ENCODE data around the gene RPS3.
"Not testable (repeated sequence)": the region's sequence is repeated elsewhere in the genome, so short reads cannot be mapped to it uniquely, and the experiment has no call there.

Gene RPS3

GRCh38 chr11:75362285-75362684 lies 37.0 kb upstream of the RPS3 start:
- not testable (repeated sequence) for H3K36me3 ChIP-seq (ENCODE audit: control insufficient read depth, insufficient read depth, low read length); H3K4me3 ChIP-seq (ENCODE audit: low read depth, low read length); H3K9me3 ChIP-seq (ENCODE audit: control insufficient read depth, insufficient read depth, low read depth, low read length); H3K27me3 ChIP-seq (ENCODE audit: control insufficient read depth, insufficient read depth, low read length); H3K4me1 ChIP-seq (ENCODE audit: control insufficient read depth, insufficient read depth, low read length); H3K9ac ChIP-seq (ENCODE audit: low read length); H3K27ac ChIP-seq (ENCODE audit: low read depth, low read length)

DNA sequence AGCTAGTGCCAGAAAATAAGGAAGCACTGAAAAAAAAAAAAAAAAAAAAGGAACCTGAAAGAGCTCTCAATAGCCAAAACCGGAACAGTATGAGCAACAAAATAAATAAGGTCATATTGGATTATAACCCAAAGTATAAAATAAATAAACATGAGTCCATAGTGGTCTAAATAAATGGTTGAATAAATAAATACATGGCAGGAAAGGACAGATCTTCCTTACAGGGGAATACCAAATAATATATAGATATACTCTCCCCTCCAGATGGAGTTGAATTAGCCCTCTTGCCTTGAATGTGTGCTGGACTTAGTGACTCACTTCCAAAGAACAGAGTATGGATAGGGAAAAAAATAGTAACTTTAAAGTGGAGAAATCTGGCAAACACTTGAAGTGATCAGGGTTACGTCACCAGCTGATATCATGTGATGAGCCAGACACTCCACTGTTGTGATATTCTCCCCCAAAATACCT lies 33.6 kb upstream of the RPS3 start:
- no peak overlapping the region for H3K27ac ChIP-seq (ENCODE audit: low read depth, low read length)
- H3K36me3 ChIP-seq (ENCODE audit: control insufficient read depth, insufficient read depth, low read length): no peaks in the 10 kb centered on the region
- H3K4me1 ChIP-seq (ENCODE audit: control insufficient read depth, insufficient read depth, low read length): no peaks in the 10 kb centered on the region
- H3K9ac ChIP-seq (ENCODE audit: low read length): no peak overlapping the region
- no peaks in the 10 kb centered on the region for H3K27me3 ChIP-seq (ENCODE audit: control insufficient read depth, insufficient read depth, low read length)
- H3K9me3 ChIP-seq (ENCODE audit: control insufficient read depth, insufficient read depth, low read depth, low read length): no peaks in the 10 kb centered on the region
- no peak overlapping the region for H3K4me3 ChIP-seq (ENCODE audit: low read depth, low read length)

DNA sequence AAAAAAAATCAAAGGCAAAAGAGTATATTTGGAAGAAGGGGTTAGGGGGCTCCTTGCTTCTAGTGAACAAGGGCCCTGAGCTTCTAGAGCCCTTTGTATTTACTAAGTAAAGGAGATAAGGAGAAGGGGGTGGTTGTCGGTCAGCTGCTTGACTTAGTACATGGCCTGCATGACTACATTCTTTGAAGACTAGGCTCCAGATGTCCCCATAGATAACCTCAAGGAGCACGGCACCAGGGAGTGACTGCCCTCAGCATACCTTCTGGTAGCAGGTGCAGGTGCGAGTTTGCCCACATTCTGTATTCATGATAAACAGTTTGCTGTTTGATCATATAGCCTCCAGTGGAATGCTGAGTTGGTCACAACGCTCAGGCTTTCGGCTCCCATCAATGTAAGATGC lies 32.5 kb upstream of the RPS3 start:
- not testable (repeated sequence) for H3K27me3 ChIP-seq (ENCODE audit: control insufficient read depth, insufficient read depth, low read length); H3K9me3 ChIP-seq (ENCODE audit: control insufficient read depth, insufficient read depth, low read depth, low read length); H3K9ac ChIP-seq (ENCODE audit: low read length); H3K4me3 ChIP-seq (ENCODE audit: low read depth, low read length); H3K36me3 ChIP-seq (ENCODE audit: control insufficient read depth, insufficient read depth, low read length); H3K4me1 ChIP-seq (ENCODE audit: control insufficient read depth, insufficient read depth, low read length); H3K27ac ChIP-seq (ENCODE audit: low read depth, low read length)

DNA sequence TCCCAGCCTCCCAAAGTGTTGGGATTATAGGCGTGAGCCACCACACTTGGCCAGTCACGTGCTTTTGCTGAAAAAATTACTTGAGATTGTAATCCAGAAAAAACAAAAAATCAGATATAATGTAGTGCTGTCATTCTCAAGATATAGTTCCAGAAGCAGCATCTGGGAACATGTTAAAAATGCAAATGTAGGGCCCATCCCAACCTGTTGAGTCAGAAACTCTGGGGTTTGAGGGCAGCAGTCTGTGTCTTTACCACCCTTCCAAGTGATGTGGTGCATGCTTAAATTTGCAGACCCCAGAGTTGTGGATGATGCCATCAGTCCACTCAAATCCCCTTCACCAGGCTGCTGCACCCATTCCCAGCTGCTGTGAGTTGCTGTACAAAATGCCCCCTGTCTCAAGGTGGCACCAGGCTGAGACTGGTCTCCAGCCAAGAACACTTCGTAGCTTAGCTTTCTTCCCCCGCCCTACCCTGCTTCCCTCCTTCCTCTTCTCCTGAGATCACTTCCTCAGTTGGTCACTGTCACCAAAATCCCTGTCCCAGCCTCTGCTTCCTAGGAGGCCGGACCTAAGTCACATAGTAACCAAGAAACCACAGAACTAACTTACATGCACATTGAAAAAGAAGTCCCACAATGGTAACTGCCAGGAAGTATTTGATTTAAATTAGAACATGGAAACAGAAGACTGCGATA lies 29.6 kb upstream of the RPS3 start:
- H3K9ac ChIP-seq (ENCODE audit: low read length): no peak overlapping the region
- no peaks in the 10 kb centered on the region for H3K27me3 ChIP-seq (ENCODE audit: control insufficient read depth, insufficient read depth, low read length)
- H3K9me3 ChIP-seq (ENCODE audit: control insufficient read depth, insufficient read depth, low read depth, low read length): no peaks in the 10 kb centered on the region
- H3K27ac ChIP-seq (ENCODE audit: low read depth, low read length): no peak overlapping the region
- no peaks in the 10 kb centered on the region; the same call in 1 of the 2 replicates for H3K4me1 ChIP-seq (ENCODE audit: control insufficient read depth, insufficient read depth, low read length)
- no peak overlapping the region for H3K4me3 ChIP-seq (ENCODE audit: low read depth, low read length)
- no peaks in the 10 kb centered on the region for H3K36me3 ChIP-seq (ENCODE audit: control insufficient read depth, insufficient read depth, low read length)

GRCh38 chr11:75371949-75372876 lies 27.1 kb upstream of the RPS3 start:
- no peaks in the 10 kb centered on the region for H3K9me3 ChIP-seq (ENCODE audit: control insufficient read depth, insufficient read depth, low read depth, low read length)
- no peak overlapping the region for H3K4me3 ChIP-seq (ENCODE audit: low read depth, low read length)
- no peaks in the 10 kb centered on the region; the same call in 1 of the 2 replicates for H3K4me1 ChIP-seq (ENCODE audit: control insufficient read depth, insufficient read depth, low read length)
- no peaks in the 10 kb centered on the region for H3K27me3 ChIP-seq (ENCODE audit: control insufficient read depth, insufficient read depth, low read length)
- no peaks in the 10 kb centered on the region for H3K36me3 ChIP-seq (ENCODE audit: control insufficient read depth, insufficient read depth, low read length)
- no peak overlapping the region for H3K9ac ChIP-seq (ENCODE audit: low read length)
- H3K27ac ChIP-seq (ENCODE audit: low read depth, low read length): no peak overlapping the region

- H3K9me3 ChIP-seq (ENCODE audit: control insufficient read depth, insufficient read depth, low read depth, low read length): no peaks in the 10 kb centered on the region
- H3K27me3 ChIP-seq (ENCODE audit: control insufficient read depth, insufficient read depth, low read length): no peaks in the 10 kb centered on the region
- H3K36me3 ChIP-seq (ENCODE audit: control insufficient read depth, insufficient read depth, low read length): no peaks in the 10 kb centered on the region
- no peak overlapping the region for H3K4me3 ChIP-seq (ENCODE audit: low read depth, low read length)
- H3K4me1 ChIP-seq (ENCODE audit: control insufficient read depth, insufficient read depth, low read length): no peaks in the 10 kb centered on the region; the same call in 1 of the 2 replicates
- H3K9ac ChIP-seq (ENCODE audit: low read length): no peak overlapping the region
- no peak overlapping the region for H3K27ac ChIP-seq (ENCODE audit: low read depth, low read length)
Observed at GRCh38 chr11:75373201-75373600, 26.1 kb upstream of the RPS3 start.

DNA sequence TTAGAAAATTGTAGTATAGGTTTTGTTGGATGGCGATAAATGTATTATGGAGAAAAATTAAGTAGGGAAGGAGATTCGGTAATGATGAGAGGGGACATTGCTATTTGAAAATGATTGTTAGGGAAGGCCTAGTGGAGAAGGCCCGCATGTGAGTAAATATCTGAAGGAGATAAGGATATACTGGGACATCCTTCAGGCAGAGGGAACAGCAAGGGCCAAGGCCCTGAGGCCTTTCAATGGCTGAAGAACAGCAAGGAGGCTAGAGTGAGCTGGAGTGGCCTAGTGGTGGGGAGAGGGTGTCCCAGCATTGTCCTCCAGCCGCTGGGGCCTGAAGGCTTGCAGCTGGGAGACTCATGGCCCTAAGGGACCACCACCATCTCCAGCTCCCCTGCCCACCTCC lies 24.7 kb upstream of the RPS3 start:
- H3K9ac ChIP-seq (ENCODE audit: low read length): no peak overlapping the region
- no peaks in the 10 kb centered on the region for H3K9me3 ChIP-seq (ENCODE audit: control insufficient read depth, insufficient read depth, low read depth, low read length)
- H3K36me3 ChIP-seq (ENCODE audit: control insufficient read depth, insufficient read depth, low read length): no peaks in the 10 kb centered on the region
- H3K4me1 ChIP-seq (ENCODE audit: control insufficient read depth, insufficient read depth, low read length): no peaks in the 10 kb centered on the region; the same call in 1 of the 2 replicates
- no peak overlapping the region for H3K4me3 ChIP-seq (ENCODE audit: low read depth, low read length)
- H3K27ac ChIP-seq (ENCODE audit: low read depth, low read length): no peak overlapping the region
- no peaks in the 10 kb centered on the region for H3K27me3 ChIP-seq (ENCODE audit: control insufficient read depth, insufficient read depth, low read length)

DNA sequence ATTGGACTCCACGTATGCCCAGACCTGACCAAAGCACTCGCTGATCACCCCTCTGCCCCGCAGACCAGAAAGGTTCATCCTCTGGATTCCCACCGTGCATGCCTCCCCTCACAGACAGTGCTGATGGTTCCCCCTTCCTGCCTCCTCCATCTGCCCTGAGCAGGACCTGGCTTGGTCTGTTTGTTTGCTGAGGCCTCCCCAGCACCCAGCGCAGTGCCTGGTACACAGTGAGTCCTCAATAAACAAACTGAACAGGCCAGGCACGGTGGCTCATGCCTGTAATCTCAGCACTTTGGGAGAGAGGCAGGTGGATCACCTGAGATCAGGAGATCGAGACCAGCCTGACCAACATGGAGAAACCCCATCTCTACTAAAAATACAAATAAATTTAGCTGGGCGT lies 23.7 kb upstream of the RPS3 start:
- H3K36me3 ChIP-seq (ENCODE audit: control insufficient read depth, insufficient read depth, low read length): no peaks in the 10 kb centered on the region
- no peaks in the 10 kb centered on the region; the same call in 1 of the 2 replicates for H3K4me1 ChIP-seq (ENCODE audit: control insufficient read depth, insufficient read depth, low read length)
- H3K27ac ChIP-seq (ENCODE audit: low read depth, low read length): no peak overlapping the region
- H3K27me3 ChIP-seq (ENCODE audit: control insufficient read depth, insufficient read depth, low read length): no peaks in the 10 kb centered on the region
- no peak overlapping the region for H3K4me3 ChIP-seq (ENCODE audit: low read depth, low read length)
- no peak overlapping the region for H3K9ac ChIP-seq (ENCODE audit: low read length)
- H3K9me3 ChIP-seq (ENCODE audit: control insufficient read depth, insufficient read depth, low read depth, low read length): no peaks in the 10 kb centered on the region

DNA sequence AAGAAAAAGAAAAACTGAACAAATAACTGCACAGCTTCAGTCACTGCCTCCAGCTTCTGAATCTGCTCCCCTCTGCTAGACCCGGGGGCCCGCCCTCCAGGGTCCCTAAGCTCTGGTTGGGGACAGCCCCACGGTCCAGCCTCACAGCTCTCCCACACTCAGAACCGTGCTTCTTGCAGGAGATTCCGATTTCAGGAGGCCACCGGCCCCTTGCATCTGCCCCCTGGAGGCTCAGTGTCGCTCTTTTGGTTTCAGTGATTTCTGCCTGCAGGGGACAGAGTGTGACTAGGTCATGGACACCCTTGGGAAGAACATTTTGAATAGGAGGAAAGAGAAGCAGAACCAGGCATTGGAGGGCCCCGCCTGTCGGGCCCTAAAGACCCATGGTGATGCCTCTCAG lies 23.1 kb upstream of the RPS3 start:
- H3K9ac ChIP-seq (ENCODE audit: low read length): no peak overlapping the region
- H3K9me3 ChIP-seq (ENCODE audit: control insufficient read depth, insufficient read depth, low read depth, low read length): no peaks in the 10 kb centered on the region
- no peak overlapping the region for H3K4me3 ChIP-seq (ENCODE audit: low read depth, low read length)
- no peaks in the 10 kb centered on the region for H3K36me3 ChIP-seq (ENCODE audit: control insufficient read depth, insufficient read depth, low read length)
- no peaks in the 10 kb centered on the region; the same call in 1 of the 2 replicates for H3K4me1 ChIP-seq (ENCODE audit: control insufficient read depth, insufficient read depth, low read length)
- H3K27me3 ChIP-seq (ENCODE audit: control insufficient read depth, insufficient read depth, low read length): no peaks in the 10 kb centered on the region
- no peak overlapping the region for H3K27ac ChIP-seq (ENCODE audit: low read depth, low read length)

GRCh38 chr11:75378776-75379175 lies 20.5 kb upstream of the RPS3 start:
- not testable (repeated sequence) for H3K9me3 ChIP-seq (ENCODE audit: control insufficient read depth, insufficient read depth, low read depth, low read length); H3K4me3 ChIP-seq (ENCODE audit: low read depth, low read length); H3K27me3 ChIP-seq (ENCODE audit: control insufficient read depth, insufficient read depth, low read length); H3K4me1 ChIP-seq (ENCODE audit: control insufficient read depth, insufficient read depth, low read length); H3K36me3 ChIP-seq (ENCODE audit: control insufficient read depth, insufficient read depth, low read length); H3K27ac ChIP-seq (ENCODE audit: low read depth, low read length); H3K9ac ChIP-seq (ENCODE audit: low read length)

DNA sequence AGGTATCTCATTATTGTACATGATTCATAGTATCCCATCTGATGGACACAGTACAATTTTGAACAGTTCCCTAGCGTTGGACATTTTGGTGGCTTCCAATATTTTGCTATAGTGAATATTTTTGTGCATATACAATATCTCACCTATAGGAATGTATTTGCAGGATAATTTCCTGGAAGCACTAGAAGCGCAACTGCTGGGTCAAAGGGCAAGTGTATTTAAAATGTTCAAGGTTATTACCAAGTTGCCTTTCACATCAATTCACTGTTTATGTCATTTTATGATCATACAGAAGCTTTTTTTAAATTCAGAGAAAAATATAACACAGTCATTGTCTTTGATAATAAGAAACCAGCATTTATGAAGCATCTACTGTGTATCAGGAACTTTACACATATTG lies 19.1 kb upstream of the RPS3 start:
- Histone ChIP-seq H3K36me3 (ENCODE audit: control insufficient read depth, insufficient read depth, low read length) (no peaks in the 10 kb centered on the region), H3K4me1 (ENCODE audit: control insufficient read depth, insufficient read depth, low read length) (peaks cover 3% of the 10 kb centered on the region; the same call in 1 of the 2 replicates), H3K4me3 (ENCODE audit: low read depth, low read length) (no peak overlapping the region), H3K27me3 (ENCODE audit: control insufficient read depth, insufficient read depth, low read length) (no peaks in the 10 kb centered on the region), H3K27ac (ENCODE audit: low read depth, low read length) (no peak overlapping the region), H3K9ac (ENCODE audit: low read length) (no peak overlapping the region), H3K9me3 (ENCODE audit: control insufficient read depth, insufficient read depth, low read depth, low read length) (no peaks in the 10 kb centered on the region)
